Stimulated activated CD8-positive, alpha-beta memory T cell treated with anti-CD3 and anti-CD28 coated beads, Interleukin-15, amount 100 ng/mL, for 24 hours (primary cell): Measurements from ENCODE around the gene SBNO2.
"Not testable (repeated sequence)": the region's sequence is repeated elsewhere in the genome, so short reads cannot be mapped to it uniquely, and the experiment has no call there.

Experiments used
- DNase-seq: peaks from one replicate; pipeline ENCODE4 v3.0.0-alpha.2; 2020; ENCODE audit warnings: low read depth

Gene SBNO2

GRCh38 chr19:1134431-1134830, 39.6 kb downstream of the SBNO2 start:
- no peak for DNase-seq

- no peak for DNase-seq
Measured at GRCh38 chr19:1133471-1133929, 40.6 kb downstream of the SBNO2 start.

GRCh38 chr19:1132552-1133383, 41.3 kb downstream of the SBNO2 start:
- DNase-seq, result no peak

GRCh38 chr19:1131718-1132551, 42.1 kb downstream of the SBNO2 start:
- peak; percentile 70 for DNase-seq

- DNase-seq, result no peak
Measured at GRCh38 chr19:1130771-1131717, 43.0 kb downstream of the SBNO2 start.

GRCh38 chr19:1129535-1129934, 44.5 kb downstream of the SBNO2 start:
- no peak for DNase-seq

- not testable (repeated sequence) for DNase-seq
Measured at GRCh38 chr19:1129084-1129483, 45.0 kb downstream of the SBNO2 start.

- no peak for DNase-seq
Measured at GRCh38 chr19:1128106-1128505, 46.0 kb downstream of the SBNO2 start.

GRCh38 chr19:1126984-1127760, 46.9 kb downstream of the SBNO2 start:
- no peak for DNase-seq

- DNase-seq, result no peak
Measured at GRCh38 chr19:1125601-1126467, 48.2 kb downstream of the SBNO2 start.

- DNase-seq, result no peak
Measured at GRCh38 chr19:1123885-1124677, 50.0 kb downstream of the SBNO2 start.

- no peak for DNase-seq
Measured at GRCh38 chr19:1123381-1123780, 50.7 kb downstream of the SBNO2 start.

- DNase-seq, result no peak
Measured at GRCh38 chr19:1122972-1123363, 51.1 kb downstream of the SBNO2 start.

GRCh38 chr19:1122021-1122971, 51.8 kb downstream of the SBNO2 start:
- no peak for DNase-seq

- DNase-seq, result no peak
Measured at GRCh38 chr19:1121395-1121794, 52.7 kb downstream of the SBNO2 start.

GRCh38 chr19:1119475-1120217, 54.4 kb downstream of the SBNO2 start:
- DNase-seq, result no peak

- no peak for DNase-seq
Measured at GRCh38 chr19:1118999-1119398, 55.1 kb downstream of the SBNO2 start.
